Measurements from ENCODE around the gene WDR27. TPM values are rescaled to one million over a fixed set of nuclear protein-coding genes. Genes with fewer than 3 reads are reported as not detected.

WDR27 gene
- total RNA-seq, 3 donors from 2014 or later, result 21.3 to 68.6 (median 56.4) TPM

DNA sequence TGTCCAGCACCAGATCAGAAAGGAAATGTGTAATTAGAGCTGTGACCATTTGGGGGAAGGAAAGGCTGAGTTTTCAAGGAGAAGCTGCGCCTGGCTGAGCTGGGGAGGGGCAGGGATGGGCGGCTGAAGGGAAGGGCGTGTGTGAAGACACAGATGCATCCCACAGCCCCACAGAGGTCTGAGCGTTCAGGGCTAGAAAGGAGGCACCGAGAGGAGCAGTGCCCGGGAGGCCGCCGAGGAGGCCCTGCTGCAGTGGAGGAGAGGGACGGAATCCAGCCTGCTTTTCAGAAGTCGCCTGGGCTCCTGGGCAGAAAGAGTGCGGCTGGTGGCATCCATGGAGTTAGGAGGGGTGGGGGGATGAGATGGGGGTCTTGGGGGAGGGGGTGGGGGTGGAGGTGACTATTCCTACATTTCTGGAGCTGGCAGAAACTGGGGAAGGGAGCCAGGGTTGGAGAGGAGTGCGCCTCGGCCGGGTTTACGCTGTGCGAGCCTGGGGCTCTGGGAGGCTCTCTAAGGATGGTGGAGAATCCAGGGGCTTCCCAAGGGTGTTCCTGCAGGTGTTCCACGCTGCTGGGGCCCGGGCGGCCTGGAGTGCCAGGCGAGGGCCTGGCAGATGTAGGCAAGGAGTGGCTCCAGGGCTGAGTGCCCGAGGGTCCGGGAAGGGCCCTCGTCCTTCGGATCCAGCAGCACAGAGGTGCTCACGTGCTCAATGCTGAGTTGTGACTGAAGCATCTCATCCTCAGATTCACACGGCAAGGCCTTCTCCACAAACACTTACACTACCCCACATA is 41.8 kb downstream of the WDR27 start:
- Histone ChIP-seq H3K4me1 (no peaks in the 10 kb centered on the region), H3K4me3 (no peak overlapping the region), H3K36me3 (no peaks in the 10 kb centered on the region), H3K27me3 (no peaks in the 10 kb centered on the region), H3K27ac (no peak overlapping the region), H3K9me3 (no peaks in the 10 kb centered on the region)
- no peak for DNase-seq (ENCODE audit: low spot score in 2 of 2)
- intact Hi-C loops (cut with DNase I; ENCODE audit: low total_unique reads), result no loop called here
- no peak for TF ChIP-seq POLR2A (IDR thresholded peaks at IDR 0.05)
- TF ChIP-seq, protein P1, sequence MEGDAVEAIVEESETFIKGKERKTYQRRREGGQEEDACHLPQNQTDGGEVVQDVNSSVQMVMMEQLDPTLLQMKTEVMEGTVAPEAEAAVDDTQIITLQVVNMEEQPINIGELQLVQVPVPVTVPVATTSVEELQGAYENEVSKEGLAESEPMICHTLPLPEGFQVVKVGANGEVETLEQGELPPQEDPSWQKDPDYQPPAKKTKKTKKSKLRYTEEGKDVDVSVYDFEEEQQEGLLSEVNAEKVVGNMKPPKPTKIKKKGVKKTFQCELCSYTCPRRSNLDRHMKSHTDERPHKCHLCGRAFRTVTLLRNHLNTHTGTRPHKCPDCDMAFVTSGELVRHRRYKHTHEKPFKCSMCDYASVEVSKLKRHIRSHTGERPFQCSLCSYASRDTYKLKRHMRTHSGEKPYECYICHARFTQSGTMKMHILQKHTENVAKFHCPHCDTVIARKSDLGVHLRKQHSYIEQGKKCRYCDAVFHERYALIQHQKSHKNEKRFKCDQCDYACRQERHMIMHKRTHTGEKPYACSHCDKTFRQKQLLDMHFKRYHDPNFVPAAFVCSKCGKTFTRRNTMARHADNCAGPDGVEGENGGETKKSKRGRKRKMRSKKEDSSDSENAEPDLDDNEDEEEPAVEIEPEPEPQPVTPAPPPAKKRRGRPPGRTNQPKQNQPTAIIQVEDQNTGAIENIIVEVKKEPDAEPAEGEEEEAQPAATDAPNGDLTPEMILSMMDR (IDR thresholded peaks at IDR 0.05), result no peak
- no peak for TF ChIP-seq POLR2AphosphoS5 (IDR thresholded peaks at IDR 0.05)

DNA sequence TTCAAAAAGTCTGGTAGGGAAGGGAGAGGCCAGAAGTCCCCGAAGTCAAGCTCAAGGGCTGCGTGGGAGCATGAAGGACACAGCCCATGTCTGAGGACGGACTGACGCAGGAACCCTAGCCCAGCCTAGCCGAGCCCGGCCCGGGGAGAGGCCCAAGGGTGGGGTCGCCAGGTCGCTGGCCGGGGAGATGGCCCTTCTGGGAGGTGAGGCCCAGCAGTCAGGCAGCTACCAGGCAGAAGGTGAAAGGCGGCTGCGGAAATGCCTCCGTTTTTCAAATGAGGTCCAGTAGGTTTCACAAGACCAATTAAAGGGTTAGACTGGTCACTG is 44.6 kb downstream of the WDR27 start:
- no peak overlapping the region for H3K27ac ChIP-seq
- no peaks in the 10 kb centered on the region for H3K9me3 ChIP-seq
- intact Hi-C loops (cut with DNase I; ENCODE audit: low total_unique reads), result no loop called here
- TF ChIP-seq, protein P1 (IDR thresholded peaks at IDR 0.05), result no peak
- no peak for TF ChIP-seq POLR2AphosphoS5 (IDR thresholded peaks at IDR 0.05)
- TF ChIP-seq POLR2A (IDR thresholded peaks at IDR 0.05), result no peak
- no peaks in the 10 kb centered on the region for H3K4me1 ChIP-seq
- no peaks in the 10 kb centered on the region for H3K27me3 ChIP-seq
- DNase-seq (ENCODE audit: low spot score in 2 of 2), result no peak
- H3K36me3 ChIP-seq, result no peaks in the 10 kb centered on the region
- H3K4me3 ChIP-seq, result no peak overlapping the region

DNA sequence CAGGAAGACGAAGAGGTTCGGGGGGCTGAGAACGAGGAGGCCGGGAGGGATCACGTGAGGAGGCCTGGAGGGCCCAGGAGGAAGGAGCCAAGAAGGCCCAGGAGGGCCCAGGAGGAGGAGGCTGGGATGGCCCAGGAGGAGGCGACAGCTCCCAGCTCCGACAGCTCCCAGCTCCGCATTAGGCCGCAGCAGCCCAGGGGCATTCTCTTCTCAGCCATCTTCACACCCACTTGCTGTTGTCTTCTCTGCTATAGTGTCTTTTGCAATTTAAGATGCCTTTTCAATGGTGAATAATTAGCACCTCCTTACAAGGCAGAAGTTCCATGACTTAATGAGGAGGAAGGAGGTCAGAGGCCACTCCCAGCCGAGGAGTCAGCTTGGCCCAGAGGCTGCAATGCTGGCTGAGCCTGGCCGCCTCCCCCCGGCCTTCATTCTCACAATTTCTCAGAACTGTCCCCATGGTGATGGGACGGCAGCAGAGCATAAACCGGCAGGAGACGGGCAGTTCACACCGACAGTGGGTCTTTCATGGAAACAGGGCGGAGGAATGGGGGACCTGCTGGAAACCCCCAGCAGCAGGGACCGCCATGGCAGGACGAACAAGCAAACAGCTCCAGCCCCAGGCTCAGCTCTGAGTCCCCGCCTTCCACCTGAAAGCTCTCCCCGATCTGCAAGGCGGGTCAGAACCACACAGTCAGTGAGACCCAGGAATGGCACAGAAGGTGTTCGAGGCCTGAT is 45.1 kb downstream of the WDR27 start:
- Histone ChIP-seq H3K4me1 (no peaks in the 10 kb centered on the region), H3K27ac (no peak overlapping the region), H3K4me3 (no peak overlapping the region), H3K36me3 (no peaks in the 10 kb centered on the region), H3K27me3 (no peaks in the 10 kb centered on the region), H3K9me3 (no peaks in the 10 kb centered on the region)
- DNase-seq (ENCODE audit: low spot score in 2 of 2), result no peak
- intact Hi-C loops (cut with DNase I; ENCODE audit: low total_unique reads), result no loop called here
- TF ChIP-seq POLR2A (IDR thresholded peaks at IDR 0.05) (no peak), POLR2AphosphoS5 (IDR thresholded peaks at IDR 0.05) (no peak)
- TF ChIP-seq, protein P1 (IDR thresholded peaks at IDR 0.05), result no peak

DNA sequence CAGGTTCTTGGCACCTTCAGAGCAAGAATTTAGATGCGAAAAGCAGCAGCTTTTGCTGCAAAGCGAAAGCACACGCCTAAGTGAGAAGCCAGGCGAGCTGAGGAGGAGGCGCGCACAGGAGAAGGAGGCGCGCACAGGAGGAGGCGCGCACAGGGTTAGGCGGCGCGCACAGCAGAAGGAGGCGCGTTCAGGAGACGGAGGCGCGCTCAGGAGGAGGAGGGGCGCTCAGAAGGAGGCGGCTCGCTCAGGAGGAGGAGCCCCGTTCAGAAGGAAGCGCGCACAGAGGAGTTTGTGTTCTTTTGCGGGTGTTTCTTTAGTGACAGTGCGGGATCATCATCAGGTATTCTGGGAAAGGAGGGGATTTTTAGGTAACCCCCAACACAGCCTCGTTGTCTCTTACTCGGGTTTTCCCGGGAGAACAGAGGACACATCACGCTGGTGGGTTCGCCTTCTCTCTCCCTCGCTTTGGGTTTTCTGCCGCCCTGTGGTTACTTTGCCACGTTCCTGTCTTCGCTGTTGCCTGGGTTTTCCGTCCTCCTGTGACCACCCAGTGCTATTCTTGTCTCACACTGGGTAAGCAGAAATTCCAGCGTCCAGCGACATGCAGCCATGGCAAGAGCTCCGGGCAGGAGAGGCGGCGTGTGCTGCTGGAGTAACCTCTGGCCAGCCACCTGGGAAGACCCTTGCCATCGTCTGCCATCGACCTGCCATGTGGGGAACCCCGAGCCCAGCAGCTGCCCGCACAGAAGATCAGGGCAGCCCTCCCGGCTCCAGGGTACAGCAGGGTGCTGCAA is 47.0 kb downstream of the WDR27 start:
- TF ChIP-seq POLR2AphosphoS5 (IDR thresholded peaks at IDR 0.05), result peak; percentile 33 to 68 (median 62)
- TF ChIP-seq POLR2A (IDR thresholded peaks at IDR 0.05), result no peak
- TF ChIP-seq, protein P1 (IDR thresholded peaks at IDR 0.05), result peak in 2 of 3 donors; percentile 28 to 38
- H3K4me1 ChIP-seq, result no peaks in the 10 kb centered on the region
- intact Hi-C loops (cut with DNase I; ENCODE audit: low total_unique reads), result no loop called here
- peak; percentile 63 to 64 for DNase-seq (ENCODE audit: low spot score in 2 of 2)
- H3K9me3 ChIP-seq, result no peaks in the 10 kb centered on the region
- peak overlapping the region; percentile 49 to 62 (median 50) for H3K4me3 ChIP-seq
- H3K27me3 ChIP-seq, result no peaks in the 10 kb centered on the region
- peak overlapping the region; percentile 73 to 81 for H3K27ac ChIP-seq
- H3K36me3 ChIP-seq, result no peaks in the 10 kb centered on the region

All from breast epithelium (tissue), 4 donors.